WI38 (cell line): ENCODE measurements around the gene ALDH2.

ENCODE experiments used
- H3K4me3 ChIP-seq: 2 replicates; pipeline ENCODE4 v1.5.1; 2011; ENCODE audit warnings: low read depth, mild to moderate bottlenecking, control low read depth, low read length
- CTCF ChIP-seq: IDR thresholded peaks from 2 replicates; pipeline ENCODE4 v1.5.1; 2012; ENCODE audit warnings: low read depth, mild to moderate bottlenecking, control low read depth, low read length

Gene ALDH2

DNA sequence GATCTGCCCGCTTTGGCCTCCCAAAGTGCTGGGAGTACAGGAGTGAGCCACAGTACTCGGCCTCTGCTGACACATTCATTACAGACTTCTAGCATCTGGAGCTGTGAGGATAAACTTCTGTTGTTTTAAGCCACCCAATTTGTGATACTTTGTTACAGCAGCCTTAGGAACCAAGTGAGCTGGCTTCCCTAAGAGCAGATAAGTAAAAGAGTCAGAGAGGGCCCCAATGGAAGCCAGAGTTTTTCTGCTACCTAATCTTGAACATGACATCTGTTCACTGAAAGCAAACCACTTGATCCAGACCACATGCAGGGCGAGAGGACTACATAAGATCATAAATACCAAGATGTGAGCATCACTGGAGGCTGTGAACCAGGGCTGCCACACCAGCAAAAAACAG, 71.6 kb downstream of the ALDH2 start:
- H3K4me3 ChIP-seq: no peak overlapping the region
- no peak for TF ChIP-seq CTCF

GRCh38 chr12:111840807-111841206, 74.1 kb downstream of the ALDH2 start:
- no peak for TF ChIP-seq CTCF

DNA sequence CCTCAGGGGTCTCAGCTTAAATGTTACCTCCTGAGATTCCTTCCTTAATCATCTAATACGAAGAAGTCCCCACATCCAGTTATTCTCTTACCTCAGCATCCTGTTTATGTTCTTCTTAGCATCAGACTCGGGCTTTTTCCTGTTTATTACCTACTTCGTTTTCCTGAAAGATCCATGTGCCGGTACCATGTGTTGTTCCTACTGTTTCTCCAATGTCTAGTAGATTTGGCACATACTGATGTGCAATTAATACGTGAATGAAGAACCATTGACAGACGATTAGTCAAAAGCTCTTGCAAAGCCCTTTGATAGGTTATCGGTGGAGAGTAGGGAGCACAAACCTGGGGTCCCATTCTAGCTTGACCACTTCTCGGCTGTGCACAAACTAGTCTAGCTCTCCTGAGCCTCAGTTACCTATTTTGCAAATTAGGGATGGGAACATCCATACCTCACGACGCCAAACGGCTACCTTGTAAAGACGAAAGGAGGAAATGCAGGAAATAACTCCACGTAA, 74.6 kb downstream of the ALDH2 start:
- H3K4me3 ChIP-seq: peak overlapping the region; percentile 91
- TF ChIP-seq CTCF: no peak

More at GRCh38 chr12:111840807-111841206, 74.1 kb downstream of the ALDH2 start:
- H3K4me3 ChIP-seq: peak overlapping the region; percentile 91

DNA sequence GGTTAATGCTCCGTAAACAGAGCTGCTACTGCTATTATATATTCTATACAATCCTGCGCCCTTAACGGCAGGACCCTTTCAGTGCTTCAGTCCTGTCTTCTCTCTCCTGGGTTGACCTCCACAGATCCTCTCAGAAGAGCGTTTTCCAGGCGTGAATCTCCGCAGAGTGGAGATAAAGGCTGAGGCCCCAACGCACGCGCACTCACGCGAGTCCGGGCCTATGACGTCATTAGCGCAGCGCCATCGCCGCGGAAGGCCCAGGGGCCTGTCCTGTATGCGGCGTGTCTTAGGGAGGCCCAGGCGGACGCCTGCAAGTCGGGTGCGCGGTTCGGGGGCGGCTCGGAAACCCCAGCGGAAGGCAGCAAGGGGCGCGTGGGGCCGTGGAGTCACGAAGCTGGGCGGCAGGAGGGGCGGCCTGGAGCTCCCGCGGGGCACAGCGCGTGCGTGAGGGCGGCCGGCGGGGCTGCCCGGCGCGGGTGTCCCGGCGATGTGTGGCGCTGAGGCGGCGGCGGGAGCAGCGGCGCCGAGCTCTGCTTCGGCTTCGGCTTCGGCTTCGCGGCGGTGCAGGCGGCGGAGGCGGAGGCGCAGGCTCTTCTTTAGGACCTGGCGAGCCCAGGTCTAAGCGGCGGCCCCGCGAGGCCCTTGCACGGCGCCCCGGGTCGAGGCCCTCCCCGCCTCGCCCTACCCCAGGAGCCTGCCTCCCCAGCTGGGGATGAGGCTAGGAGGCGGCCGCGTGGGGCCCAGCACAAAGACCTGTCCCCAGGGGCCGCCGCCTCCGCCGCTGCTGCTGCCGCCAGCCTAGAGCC, 75.2 kb downstream of the ALDH2 start, which contains the start of gene MAPKAPK5:
Gene MAPKAPK5 (plus strand): TSS at position 479 of the 806 bp plus-strand sequence. CDS start 506 bp downstream, outside the sequence.
- H3K4me3 ChIP-seq: peak within 1 kb of the TSS; percentile 91
- no peak for TF ChIP-seq CTCF

DNA sequence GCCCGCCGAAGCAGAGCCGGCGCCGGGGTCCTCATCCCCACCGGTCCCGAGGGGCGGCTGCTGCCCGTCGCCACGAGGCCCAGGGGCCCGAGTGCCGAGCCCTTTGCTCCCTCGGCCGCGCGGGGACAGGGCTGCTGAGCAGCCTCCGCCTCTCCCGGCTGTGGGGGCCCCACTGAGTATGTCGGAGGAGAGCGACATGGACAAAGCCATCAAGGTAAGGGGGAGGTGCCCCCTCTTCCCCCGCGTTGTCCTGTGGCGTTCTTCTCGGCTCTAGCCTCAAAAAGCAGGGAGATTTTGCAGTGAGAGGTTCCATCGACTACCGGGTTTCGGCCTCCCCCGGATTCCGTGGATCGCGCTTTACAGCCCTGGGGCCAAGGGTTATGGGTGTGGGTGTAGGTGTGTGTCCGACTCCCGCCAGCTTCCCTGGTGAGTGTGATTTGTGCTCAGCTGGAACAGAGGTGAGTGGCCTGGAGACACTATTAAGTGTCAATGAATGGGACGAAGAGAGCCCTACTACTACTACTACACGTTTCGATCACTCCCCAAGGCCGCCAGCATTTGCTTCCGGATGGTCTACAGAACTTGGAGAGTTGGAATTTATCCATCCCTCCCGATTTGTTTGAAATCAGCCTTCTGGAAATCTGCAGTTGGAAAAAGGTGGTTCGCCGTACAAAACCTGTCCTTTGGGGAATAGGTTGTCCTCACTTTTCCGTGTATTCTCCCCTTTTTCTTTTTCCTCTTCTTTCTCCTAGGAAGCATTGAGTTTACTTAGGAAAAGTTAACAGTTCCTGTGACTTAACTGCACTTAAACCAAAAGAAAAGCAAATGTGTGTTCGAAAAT, 76.0 kb downstream of the ALDH2 start:
- no peak for TF ChIP-seq CTCF
- H3K4me3 ChIP-seq: peak overlapping the region; percentile 91

DNA sequence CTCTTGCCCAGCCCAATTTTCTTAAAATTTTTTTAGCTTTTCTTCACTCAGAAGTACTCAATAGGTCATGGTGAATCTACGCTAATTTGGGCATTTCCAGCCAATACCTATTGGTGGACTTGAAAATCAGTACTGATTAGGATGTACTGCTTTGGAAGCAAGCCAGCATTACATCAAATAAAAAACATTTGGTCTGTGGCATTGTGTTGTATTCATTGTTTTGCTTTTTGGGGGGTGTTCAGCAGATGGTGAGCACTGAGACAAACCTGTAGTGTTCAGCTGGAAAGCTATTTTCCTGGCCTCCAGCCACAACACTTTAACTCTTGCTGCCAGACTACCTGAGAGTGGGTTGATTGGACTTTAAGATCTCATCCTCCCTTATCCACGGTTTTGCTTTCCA, 79.3 kb downstream of the ALDH2 start:
- H3K4me3 ChIP-seq: no peak overlapping the region
- TF ChIP-seq CTCF: no peak
